GM18517 (cell line): ENCODE results near the gene FITM1.
A peak's percentile ranks its signal among the peaks of the same experiment; 100 is the strongest.

ENCODE experiments used
- ATAC-seq: cut with Tn5 transposase; IDR thresholded peaks from one replicate; pipeline ENCODE4 v1.9.1; 2021; ENCODE audit warnings: mild to moderate bottlenecking, moderate library complexity; ENCODE audit not compliant: unreplicated experiment

Gene FITM1

DNA sequence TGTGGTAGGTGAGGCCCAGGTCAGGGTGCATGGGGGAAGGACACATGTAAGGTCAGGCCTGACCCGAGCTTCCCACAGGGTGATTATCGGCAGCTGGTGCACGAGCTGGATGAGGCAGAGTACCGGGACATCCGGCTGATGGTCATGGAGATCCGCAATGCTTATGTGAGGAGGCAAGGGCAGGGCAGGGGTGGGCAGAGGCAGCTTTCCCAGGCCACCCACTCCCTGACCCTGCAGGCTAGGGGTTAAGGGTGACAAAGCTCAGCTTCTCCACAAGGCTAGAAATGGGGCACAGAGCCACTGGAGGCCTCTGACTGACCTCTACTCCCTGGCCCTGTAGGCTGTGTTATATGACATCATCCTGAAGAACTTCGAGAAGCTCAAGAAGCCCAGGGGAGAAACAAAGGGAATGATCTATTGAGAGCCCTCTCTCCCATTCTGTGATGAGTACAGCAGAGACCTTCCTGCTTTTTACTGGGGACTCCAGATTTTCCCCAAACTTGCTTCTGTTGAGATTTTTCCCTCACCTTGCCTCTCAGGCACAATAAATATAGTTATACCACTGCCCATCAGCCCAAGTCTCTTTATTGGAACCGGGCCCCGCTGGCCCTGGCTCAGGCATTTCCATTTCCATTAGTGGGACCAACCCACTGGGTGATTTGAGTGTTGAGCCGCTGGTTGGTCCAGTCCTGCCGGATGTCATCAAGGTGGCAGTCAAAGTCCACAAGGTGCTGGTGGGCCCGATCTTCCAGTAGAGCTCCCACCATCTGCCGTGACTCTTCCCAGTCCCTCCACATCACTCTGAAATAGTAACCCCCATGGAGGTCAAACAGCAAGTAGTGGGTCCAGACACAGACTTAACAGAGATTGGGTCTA, 8.2 kb downstream of the FITM1 start:
- no peak for ATAC-seq

GRCh38 chr14:24139272-24139934, 8.9 kb downstream of the FITM1 start:
- no peak for ATAC-seq

DNA sequence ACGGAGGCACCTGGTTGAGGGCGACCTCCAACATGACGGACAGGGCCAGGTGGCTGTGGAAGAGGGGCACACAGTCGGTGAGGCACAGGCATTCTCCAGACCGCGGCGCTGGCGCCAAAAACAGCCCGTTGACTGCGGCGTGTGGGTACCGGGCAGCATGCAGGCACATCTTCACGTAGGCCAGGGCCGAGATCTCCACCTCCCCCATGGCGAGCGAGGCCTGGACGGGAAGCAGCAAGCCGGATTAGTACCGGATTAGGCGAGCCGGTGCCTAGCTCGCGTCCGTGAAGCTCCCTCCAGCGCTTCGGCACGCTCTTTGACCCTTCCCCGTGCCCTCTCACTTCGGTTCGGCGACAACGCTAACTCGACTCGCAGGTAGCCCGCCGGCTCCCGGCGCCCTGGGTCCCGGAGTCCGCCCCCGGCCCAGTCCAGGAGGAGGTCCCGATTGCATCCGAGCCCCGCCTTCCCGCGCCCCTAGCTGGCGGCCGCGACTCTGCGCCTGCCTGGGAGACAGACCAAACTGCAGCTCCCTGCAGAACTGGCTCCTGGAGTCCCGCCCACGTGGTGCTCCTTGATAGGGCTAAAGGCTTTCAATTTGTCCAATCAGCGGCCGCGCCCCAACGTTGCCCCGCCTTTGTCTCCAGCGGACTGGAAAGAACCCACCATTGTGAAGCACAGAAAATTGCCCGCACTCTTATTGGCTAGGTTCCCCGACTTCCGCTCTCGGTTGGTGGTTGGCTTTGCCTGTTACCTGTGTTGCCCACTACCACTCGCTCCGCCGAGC, 10.8 kb downstream of the FITM1 start, which contains the start of gene EMC9:
TSS of gene EMC9 (minus strand) at position 495 of the 784 bp plus-strand sequence. CDS start at position 208, 287 bp downstream.
- peak; percentile 77 for ATAC-seq

GRCh38 chr14:24143511-24143910, 13.1 kb downstream of the FITM1 start:
- ATAC-seq: no peak

DNA sequence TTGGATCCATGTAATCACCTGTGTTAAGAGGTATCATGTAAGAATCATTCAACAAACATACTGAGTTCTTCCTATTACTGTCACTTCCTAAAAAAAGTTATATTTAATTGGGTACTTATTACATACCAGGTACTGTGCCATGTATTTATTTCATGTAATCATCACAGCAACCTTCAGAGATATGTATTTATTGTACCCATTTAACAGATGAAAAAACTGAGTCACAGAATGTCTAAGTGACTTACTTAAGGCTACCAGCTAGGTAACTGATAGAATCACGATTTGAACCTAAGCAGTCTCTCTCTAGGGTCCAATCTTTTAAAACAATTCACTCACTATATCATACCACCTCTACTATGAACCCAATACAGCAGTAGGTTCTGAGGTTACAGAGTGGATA, 14.0 kb downstream of the FITM1 start:
- no peak for ATAC-seq

DNA sequence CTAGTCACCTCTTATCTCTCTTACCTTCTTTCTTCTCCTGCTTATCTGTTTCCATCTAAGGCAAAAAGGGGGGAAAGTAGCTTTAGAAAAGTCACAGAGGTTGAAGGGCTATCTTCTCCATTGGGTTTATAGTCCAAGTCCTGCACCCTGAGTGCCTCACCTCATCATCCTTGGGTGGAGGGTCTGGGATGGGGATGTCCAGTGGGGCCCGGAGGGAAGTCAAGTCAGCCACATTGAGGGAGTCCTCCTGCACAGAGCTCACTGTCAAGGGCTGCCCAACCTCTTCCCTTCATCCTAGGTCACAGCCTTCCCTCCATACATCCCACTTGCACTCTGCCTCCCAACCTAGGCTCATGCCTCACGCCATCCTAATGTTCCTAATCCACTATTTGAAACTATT, 14.8 kb downstream of the FITM1 start:
- ATAC-seq: no peak

DNA sequence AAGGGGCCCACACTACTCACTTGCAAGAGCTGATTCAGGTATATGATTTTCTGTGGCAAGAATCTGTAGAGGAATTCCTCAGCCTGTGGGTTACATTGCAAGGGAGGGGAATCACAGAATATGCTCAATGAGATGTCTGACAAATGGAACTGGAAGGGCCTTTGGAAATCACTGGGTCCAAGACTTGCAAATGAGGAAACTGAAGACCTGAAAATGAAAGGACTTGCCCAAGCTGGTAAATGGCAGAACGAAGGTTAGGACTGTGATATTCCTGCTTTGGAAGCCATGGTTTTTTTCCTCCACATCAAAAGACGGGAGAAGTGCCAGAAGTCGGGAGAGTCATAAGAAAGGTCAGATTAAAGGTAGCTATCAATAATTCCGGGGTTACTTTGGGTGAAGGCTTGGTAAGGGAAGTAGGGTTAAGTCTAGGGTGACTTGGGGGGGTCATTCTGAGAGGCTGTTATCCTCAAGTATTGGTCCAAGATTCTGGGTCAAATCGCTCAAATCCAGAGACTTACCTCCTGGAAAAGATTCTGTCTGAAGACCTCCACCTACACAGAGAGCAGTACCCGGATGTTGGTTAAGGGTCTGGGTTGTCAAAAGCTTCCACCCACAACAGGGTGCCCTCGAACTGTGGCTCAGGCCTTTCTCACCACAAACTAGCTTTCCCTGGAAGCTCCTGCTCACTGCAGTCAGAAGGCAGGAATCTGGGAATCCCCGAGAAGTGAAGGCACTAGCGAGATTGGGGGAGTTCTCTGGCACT, 15.4 kb downstream of the FITM1 start:
- ATAC-seq: no peak

DNA sequence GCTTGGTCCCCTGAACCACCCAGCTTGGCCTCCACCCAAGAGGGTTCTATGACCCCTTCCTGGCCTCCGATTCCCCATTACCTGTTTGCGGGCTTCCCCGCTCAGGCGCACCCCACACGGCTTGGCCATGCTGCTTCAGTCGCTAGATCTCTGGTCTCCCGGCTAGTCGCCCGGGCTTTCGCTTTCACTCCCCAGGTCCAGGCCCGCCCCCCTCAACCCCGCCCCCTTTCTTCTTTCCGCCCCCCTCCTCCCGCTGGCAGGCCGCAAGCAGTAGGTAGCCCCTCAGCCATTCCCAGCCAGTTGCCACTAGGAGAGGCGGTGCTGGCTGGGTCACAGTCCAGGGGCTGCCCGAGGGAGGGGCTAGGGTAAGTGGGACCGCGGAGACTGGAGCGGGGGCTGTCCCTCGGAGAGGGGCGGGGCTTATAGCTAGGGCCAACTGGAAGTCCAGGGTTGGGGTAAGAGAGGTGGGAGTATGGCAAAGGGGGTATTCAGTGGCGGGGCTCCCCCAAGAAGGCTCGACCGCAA, 16.1 kb downstream of the FITM1 start, which contains the start of gene PSME2:
TSS of gene PSME2 (minus strand) at position 158 of the 525 bp plus-strand sequence. CDS start at position 129, 29 bp downstream.
- ATAC-seq: peak; percentile 64

DNA sequence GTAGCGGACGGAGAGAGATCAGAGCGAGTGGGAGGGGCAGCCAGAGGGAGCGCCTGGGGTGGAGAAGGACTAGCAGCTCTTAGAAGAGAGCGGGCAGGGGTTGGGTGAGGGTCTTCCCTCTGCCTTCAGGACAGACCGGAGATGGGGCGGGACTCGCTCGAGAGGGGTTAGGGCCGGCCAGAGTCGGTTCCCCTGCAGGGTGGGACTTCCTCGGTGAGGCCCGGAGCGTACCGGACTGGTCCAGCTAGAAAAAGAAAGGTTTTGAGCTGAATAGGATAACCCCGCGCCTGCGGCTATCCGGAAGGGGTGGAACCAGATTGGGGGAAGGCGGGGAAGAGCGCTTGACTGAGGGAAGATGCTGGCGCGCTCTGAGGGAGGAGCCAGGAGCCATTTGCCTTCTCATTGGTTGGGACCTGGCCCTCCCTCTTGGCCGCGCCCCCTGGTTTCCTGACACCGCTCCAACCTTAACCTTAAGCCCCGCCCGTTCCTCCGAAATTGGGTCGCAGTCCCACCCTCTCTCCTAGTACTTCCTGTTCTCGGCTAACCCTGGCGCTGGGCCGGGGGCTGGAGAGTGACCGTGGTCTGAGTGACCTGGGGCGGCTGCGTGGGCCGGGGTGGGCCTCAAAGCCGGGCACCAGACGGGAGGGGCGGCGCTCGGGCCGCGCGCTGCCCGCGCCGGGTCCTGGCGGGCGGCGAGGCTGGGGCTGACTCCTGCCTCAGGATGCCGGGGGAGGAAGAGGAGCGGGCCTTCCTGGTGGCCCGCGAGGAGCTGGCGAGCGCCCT, 16.7 kb downstream of the FITM1 start, which contains the start of gene RNF31:
TSS of gene RNF31 (plus strand) at position 521 of the 783 bp plus-strand sequence. CDS start at position 722, 201 bp downstream.
- ATAC-seq: peak; percentile 82

GRCh38 chr14:24147761-24148428, 17.4 kb downstream of the FITM1 start:
- ATAC-seq: no peak

DNA sequence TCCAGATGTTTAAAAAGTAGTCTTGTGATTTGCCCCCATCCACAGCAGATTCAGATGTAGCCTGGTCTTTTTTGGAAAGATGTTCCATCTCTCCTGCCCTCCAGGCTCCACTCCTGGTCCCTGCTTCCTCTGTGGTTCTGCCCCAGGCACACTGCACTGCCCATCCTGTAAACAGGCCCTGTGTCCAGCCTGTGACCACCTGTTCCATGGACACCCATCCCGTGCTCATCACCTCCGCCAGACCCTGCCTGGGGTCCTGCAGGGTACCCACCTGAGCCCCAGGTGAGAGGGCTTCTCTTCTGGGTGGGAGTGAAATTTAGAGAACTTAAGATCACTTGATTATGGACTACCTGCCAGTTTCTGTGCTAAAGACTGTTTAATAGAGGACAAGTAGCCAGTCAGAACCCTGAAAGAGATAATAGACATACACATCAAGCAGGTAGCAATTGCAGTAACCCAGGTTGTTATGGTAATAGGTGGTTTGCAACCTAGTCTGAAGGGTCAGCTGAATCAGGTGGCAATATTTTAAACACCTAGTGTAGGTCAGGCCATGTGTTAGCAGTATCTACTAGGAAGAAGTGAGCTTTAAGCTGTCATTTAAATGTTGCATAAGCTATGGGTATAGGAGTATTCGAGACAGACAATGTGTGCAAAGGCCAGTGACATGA, 19.0 kb downstream of the FITM1 start:
- no peak for ATAC-seq

DNA sequence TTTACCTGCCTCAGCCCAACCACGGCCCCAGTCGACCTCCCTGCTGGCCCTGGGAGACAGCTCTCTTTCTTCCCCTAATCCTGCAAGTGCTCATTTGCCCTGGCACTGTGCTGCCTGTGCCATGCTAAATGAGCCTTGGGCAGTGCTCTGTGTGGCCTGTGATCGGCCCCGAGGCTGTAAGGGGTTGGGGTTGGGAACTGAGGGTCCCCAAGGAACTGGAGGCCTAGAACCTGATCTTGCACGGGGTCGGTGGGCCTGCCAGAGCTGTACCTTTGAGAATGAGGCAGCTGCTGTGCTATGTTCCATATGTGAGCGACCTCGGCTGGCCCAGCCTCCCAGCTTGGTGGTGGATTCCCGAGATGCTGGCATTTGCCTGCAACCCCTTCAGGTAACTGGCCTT, 19.6 kb downstream of the FITM1 start:
- no peak for ATAC-seq

DNA sequence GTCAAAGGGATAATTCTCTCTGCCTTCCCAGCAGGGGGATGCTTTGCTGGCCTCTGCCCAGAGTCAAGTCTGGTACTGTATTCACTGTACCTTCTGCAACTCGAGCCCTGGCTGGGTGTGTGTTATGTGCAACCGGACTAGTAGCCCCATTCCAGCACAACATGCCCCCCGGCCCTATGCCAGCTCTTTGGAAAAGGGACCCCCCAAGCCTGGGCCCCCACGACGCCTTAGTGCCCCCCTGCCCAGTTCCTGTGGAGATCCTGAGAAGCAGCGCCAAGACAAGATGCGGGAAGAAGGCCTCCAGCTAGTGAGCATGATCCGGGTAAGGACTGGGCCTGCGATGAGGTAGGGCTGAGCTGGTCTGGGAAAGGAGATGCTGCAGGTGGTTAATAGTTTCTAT, 20.1 kb downstream of the FITM1 start:
- no peak for ATAC-seq

DNA sequence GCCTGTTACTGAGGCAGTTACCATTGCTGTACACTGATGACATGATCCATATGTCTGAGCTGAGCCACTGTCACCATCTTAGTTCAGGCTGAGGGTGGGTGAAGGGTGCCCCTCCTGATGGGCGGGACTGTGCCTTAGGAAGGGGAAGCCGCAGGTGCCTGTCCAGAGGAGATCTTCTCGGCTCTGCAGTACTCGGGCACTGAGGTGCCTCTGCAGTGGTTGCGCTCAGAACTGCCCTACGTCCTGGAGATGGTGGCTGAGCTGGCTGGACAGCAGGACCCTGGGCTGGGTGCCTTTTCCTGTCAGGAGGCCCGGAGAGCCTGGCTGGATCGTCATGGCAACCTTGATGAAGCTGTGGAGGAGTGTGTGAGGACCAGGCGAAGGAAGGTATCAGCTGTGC, 20.5 kb downstream of the FITM1 start:
- no peak for ATAC-seq

DNA sequence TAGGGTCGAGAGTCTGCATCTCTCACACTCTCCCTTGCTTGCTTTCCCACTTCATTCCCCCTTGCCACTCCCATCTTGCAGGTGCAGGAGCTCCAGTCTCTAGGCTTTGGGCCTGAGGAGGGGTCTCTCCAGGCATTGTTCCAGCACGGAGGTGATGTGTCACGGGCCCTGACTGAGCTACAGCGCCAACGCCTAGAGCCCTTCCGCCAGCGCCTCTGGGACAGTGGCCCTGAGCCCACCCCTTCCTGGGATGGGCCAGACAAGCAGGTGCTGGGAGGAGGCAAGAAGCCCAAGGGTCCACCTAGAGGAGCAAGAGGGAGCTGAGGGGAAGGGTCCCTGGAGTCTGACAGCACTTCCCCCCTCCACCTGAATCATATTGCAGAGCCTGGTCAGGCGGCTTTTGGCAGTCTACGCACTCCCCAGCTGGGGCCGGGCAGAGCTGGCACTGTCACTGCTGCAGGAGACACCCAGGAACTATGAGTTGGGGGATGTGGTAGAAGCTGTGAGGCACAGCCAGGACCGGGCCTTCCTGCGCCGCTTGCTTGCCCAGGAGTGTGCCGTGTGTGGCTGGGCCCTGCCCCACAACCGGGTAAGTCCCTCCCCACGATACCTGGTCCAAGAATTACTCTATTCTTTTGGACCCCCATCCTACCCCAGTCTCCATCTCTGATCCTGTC, 21.1 kb downstream of the FITM1 start:
- ATAC-seq: no peak

DNA sequence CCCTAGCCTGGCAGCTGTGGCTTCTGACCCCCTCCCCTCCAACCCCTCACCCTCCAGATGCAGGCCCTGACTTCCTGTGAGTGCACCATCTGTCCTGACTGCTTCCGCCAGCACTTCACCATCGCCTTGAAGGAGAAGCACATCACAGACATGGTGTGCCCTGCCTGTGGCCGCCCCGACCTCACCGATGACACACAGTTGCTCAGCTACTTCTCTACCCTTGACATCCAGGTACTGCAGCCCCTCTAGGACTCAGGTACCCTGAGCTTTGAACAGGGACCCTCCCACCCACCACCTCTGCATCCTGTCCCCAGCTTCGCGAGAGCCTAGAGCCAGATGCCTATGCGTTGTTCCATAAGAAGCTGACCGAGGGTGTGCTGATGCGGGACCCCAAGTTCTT, 24.6 kb downstream of the FITM1 start:
- no peak for ATAC-seq

DNA sequence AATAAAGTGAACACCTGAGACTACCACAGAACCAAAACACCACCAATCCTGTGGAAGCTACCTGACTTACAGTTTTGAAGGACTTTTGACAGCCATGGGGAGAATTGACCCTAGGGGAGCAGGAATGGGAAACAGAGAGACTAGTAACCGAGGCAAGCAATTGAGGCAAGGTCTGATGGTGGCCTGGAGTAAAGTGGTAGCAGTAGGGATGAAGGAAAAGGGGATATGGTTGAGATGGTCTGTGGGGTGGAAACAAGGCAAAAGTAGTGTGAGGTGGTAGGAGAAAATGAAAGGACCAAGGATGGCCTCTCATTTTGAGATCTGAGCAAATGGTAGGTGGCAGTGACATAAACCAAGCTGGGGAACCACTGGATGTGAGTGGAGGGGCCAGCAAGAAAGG, 26.4 kb downstream of the FITM1 start:
- no peak for ATAC-seq

GRCh38 chr14:24157331-24157730, 26.9 kb downstream of the FITM1 start:
- ATAC-seq: no peak
